ENCODE measurements around the gene ERMAP.
A peak's percentile ranks its signal among the peaks of the same experiment; 100 is the strongest.

The ERMAP gene

GRCh38 chr1:42816585-42817439 lies at the start of gene ERMAP, which contains the start of gene SVBP:
TSS of gene ERMAP (plus strand) at chr1:42817122. CDS start at chr1:42830449, 13,327 bp downstream.
TSS of gene SVBP (minus strand) at chr1:42817397. CDS start at chr1:42816544, 853 bp downstream.
- Mint-ChIP-seq H3K4me3 (peak within 1 kb of the TSS; percentile 82), H3K27ac (ENCODE audit: low read depth) (peak within 1 kb of the TSS; percentile 83), H3K4me1 (peaks cover 22% of the 10 kb centered on the region), H3K27me3 (no peaks in the 10 kb centered on the region), H3K9me3 (no peaks in the 10 kb centered on the region), H3K36me3 (ENCODE audit: insufficient read depth) (peaks cover 6% of the 10 kb centered on the region)
- ATAC-seq (replicated peaks; ENCODE audit: extremely low read depth, poor library complexity, severe bottlenecking) (peak; percentile 79), DNase-seq (ENCODE audit: low spot score in 2 of 2) (peak; percentile 81 to 86)

GRCh38 chr1:42767510-42768000 lies 49.4 kb upstream of the ERMAP start:
- H3K36me3 Mint-ChIP-seq (ENCODE audit: insufficient read depth), result peaks cover 4% of the 10 kb centered on the region
- no peaks in the 10 kb centered on the region for H3K9me3 Mint-ChIP-seq
- H3K27me3 Mint-ChIP-seq, result no peaks in the 10 kb centered on the region
- H3K4me1 Mint-ChIP-seq, result peaks cover 20% of the 10 kb centered on the region
- ATAC-seq (replicated peaks; ENCODE audit: extremely low read depth, poor library complexity, severe bottlenecking) (peak; percentile 27), DNase-seq (ENCODE audit: low spot score in 2 of 2) (no peak)
- no peak overlapping the region for H3K27ac Mint-ChIP-seq (ENCODE audit: low read depth)
- no peak overlapping the region for H3K4me3 Mint-ChIP-seq

- Mint-ChIP-seq H3K27ac (ENCODE audit: low read depth) (no peak overlapping the region), H3K36me3 (ENCODE audit: insufficient read depth) (peaks cover 7% of the 10 kb centered on the region), H3K4me1 (peaks cover 25% of the 10 kb centered on the region), H3K27me3 (no peaks in the 10 kb centered on the region), H3K4me3 (no peak overlapping the region), H3K9me3 (no peaks in the 10 kb centered on the region)
- ATAC-seq (replicated peaks; ENCODE audit: extremely low read depth, poor library complexity, severe bottlenecking) (no peak), DNase-seq (ENCODE audit: low spot score in 2 of 2) (no peak)
Measured at GRCh38 chr1:42768172-42768571, 48.8 kb upstream of the ERMAP start.

- no peak for ATAC-seq (replicated peaks; ENCODE audit: extremely low read depth, poor library complexity, severe bottlenecking)
- H3K27me3 Mint-ChIP-seq, result no peaks in the 10 kb centered on the region
- H3K36me3 Mint-ChIP-seq (ENCODE audit: insufficient read depth), result peaks cover 12% of the 10 kb centered on the region
- DNase-seq (ENCODE audit: low spot score in 2 of 2), result no peak
- H3K4me3 Mint-ChIP-seq, result peak overlapping the region; percentile 32
- H3K9me3 Mint-ChIP-seq, result no peaks in the 10 kb centered on the region
- no peak overlapping the region for H3K27ac Mint-ChIP-seq (ENCODE audit: low read depth)
- H3K4me1 Mint-ChIP-seq, result peaks cover 27% of the 10 kb centered on the region
Measured at GRCh38 chr1:42769811-42770210, 47.1 kb upstream of the ERMAP start.

GRCh38 chr1:42773420-42773819 lies 43.5 kb upstream of the ERMAP start:
- H3K27me3 Mint-ChIP-seq, result no peaks in the 10 kb centered on the region
- no peak overlapping the region for H3K4me3 Mint-ChIP-seq
- DNase-seq (ENCODE audit: low spot score in 2 of 2), result no peak
- ATAC-seq (replicated peaks; ENCODE audit: extremely low read depth, poor library complexity, severe bottlenecking), result no peak
- peak overlapping the region; percentile 14 for H3K27ac Mint-ChIP-seq (ENCODE audit: low read depth)
- H3K9me3 Mint-ChIP-seq, result no peaks in the 10 kb centered on the region
- peaks cover 27% of the 10 kb centered on the region for H3K4me1 Mint-ChIP-seq
- peaks cover 29% of the 10 kb centered on the region for H3K36me3 Mint-ChIP-seq (ENCODE audit: insufficient read depth)

GRCh38 chr1:42774928-42775526 lies 41.9 kb upstream of the ERMAP start:
- no peaks in the 10 kb centered on the region for H3K9me3 Mint-ChIP-seq
- peaks cover 32% of the 10 kb centered on the region for H3K36me3 Mint-ChIP-seq (ENCODE audit: insufficient read depth)
- no peaks in the 10 kb centered on the region for H3K27me3 Mint-ChIP-seq
- H3K27ac Mint-ChIP-seq (ENCODE audit: low read depth), result no peak overlapping the region
- DNase-seq (ENCODE audit: low spot score in 2 of 2) (no peak), ATAC-seq (replicated peaks; ENCODE audit: extremely low read depth, poor library complexity, severe bottlenecking) (no peak)
- H3K4me1 Mint-ChIP-seq, result peaks cover 30% of the 10 kb centered on the region
- H3K4me3 Mint-ChIP-seq, result no peak overlapping the region

- no peak overlapping the region for H3K4me3 Mint-ChIP-seq
Measured at GRCh38 chr1:42776502-42776901, 40.4 kb upstream of the ERMAP start.

GRCh38 chr1:42777852-42778251 lies 39.1 kb upstream of the ERMAP start:
- H3K9me3 Mint-ChIP-seq, result no peaks in the 10 kb centered on the region
- H3K36me3 Mint-ChIP-seq (ENCODE audit: insufficient read depth), result peaks cover 45% of the 10 kb centered on the region
- H3K27ac Mint-ChIP-seq (ENCODE audit: low read depth), result no peak overlapping the region
- ATAC-seq (replicated peaks; ENCODE audit: extremely low read depth, poor library complexity, severe bottlenecking) (no peak), DNase-seq (ENCODE audit: low spot score in 2 of 2) (no peak)
- H3K4me1 Mint-ChIP-seq, result peaks cover 18% of the 10 kb centered on the region
- H3K27me3 Mint-ChIP-seq, result no peaks in the 10 kb centered on the region
- no peak overlapping the region for H3K4me3 Mint-ChIP-seq

More at GRCh38 chr1:42776502-42776901, 40.4 kb upstream of the ERMAP start:
- no peak overlapping the region for H3K27ac Mint-ChIP-seq (ENCODE audit: low read depth)
- ATAC-seq (replicated peaks; ENCODE audit: extremely low read depth, poor library complexity, severe bottlenecking) (no peak), DNase-seq (ENCODE audit: low spot score in 2 of 2) (no peak)
- H3K27me3 Mint-ChIP-seq, result no peaks in the 10 kb centered on the region
- peaks cover 22% of the 10 kb centered on the region for H3K4me1 Mint-ChIP-seq
- H3K9me3 Mint-ChIP-seq, result no peaks in the 10 kb centered on the region
- H3K36me3 Mint-ChIP-seq (ENCODE audit: insufficient read depth), result peaks cover 39% of the 10 kb centered on the region

- H3K27ac Mint-ChIP-seq (ENCODE audit: low read depth), result no peak overlapping the region
- DNase-seq (ENCODE audit: low spot score in 2 of 2), result no peak
Measured at GRCh38 chr1:42779725-42780124, 37.2 kb upstream of the ERMAP start.

GRCh38 chr1:42780176-42780575 lies 36.7 kb upstream of the ERMAP start:
- H3K4me1 Mint-ChIP-seq, result peaks cover 23% of the 10 kb centered on the region
- peaks cover 43% of the 10 kb centered on the region for H3K36me3 Mint-ChIP-seq (ENCODE audit: insufficient read depth)

More at GRCh38 chr1:42779725-42780124, 37.2 kb upstream of the ERMAP start:
- Mint-ChIP-seq H3K4me3 (no peak overlapping the region), H3K4me1 (peaks cover 21% of the 10 kb centered on the region), H3K27me3 (no peaks in the 10 kb centered on the region), H3K36me3 (ENCODE audit: insufficient read depth) (peaks cover 45% of the 10 kb centered on the region), H3K9me3 (no peaks in the 10 kb centered on the region)
- ATAC-seq (replicated peaks; ENCODE audit: extremely low read depth, poor library complexity, severe bottlenecking), result no peak

GRCh38 chr1:42783092-42783491 lies 33.8 kb upstream of the ERMAP start:
- Mint-ChIP-seq H3K4me3 (no peak overlapping the region), H3K9me3 (no peaks in the 10 kb centered on the region), H3K27ac (ENCODE audit: low read depth) (no peak overlapping the region), H3K27me3 (no peaks in the 10 kb centered on the region), H3K4me1 (peaks cover 29% of the 10 kb centered on the region), H3K36me3 (ENCODE audit: insufficient read depth) (peaks cover 28% of the 10 kb centered on the region)
- DNase-seq (ENCODE audit: low spot score in 2 of 2) (no peak), ATAC-seq (replicated peaks; ENCODE audit: extremely low read depth, poor library complexity, severe bottlenecking) (no peak)

More at GRCh38 chr1:42780176-42780575, 36.7 kb upstream of the ERMAP start:
- no peaks in the 10 kb centered on the region for H3K27me3 Mint-ChIP-seq
- no peak overlapping the region for H3K4me3 Mint-ChIP-seq
- no peak overlapping the region for H3K27ac Mint-ChIP-seq (ENCODE audit: low read depth)
- ATAC-seq (replicated peaks; ENCODE audit: extremely low read depth, poor library complexity, severe bottlenecking) (no peak), DNase-seq (ENCODE audit: low spot score in 2 of 2) (no peak)
- no peaks in the 10 kb centered on the region for H3K9me3 Mint-ChIP-seq

GRCh38 chr1:42784547-42784945 lies 32.4 kb upstream of the ERMAP start:
- Mint-ChIP-seq H3K9me3 (no peaks in the 10 kb centered on the region), H3K27me3 (no peaks in the 10 kb centered on the region), H3K27ac (ENCODE audit: low read depth) (no peak overlapping the region), H3K4me1 (peaks cover 22% of the 10 kb centered on the region), H3K36me3 (ENCODE audit: insufficient read depth) (peaks cover 25% of the 10 kb centered on the region), H3K4me3 (peak overlapping the region; percentile 78)
- ATAC-seq (replicated peaks; ENCODE audit: extremely low read depth, poor library complexity, severe bottlenecking) (no peak), DNase-seq (ENCODE audit: low spot score in 2 of 2) (no peak)

Data from central memory CD8-positive, alpha-beta T cell (primary cell).